ENCODE measurements around the gene GPR55. TPM values are rescaled to one million over a fixed set of nuclear protein-coding genes. Genes with fewer than 3 reads are reported as not detected.

GPR55 gene
- total and polyA plus RNA-seq, 10 of the 15 experiments (the other 5 are each of a cell fraction or from before 2014, with no cell fraction given) = 2.1 to 30.1 (median 16.2) TPM

DNA sequence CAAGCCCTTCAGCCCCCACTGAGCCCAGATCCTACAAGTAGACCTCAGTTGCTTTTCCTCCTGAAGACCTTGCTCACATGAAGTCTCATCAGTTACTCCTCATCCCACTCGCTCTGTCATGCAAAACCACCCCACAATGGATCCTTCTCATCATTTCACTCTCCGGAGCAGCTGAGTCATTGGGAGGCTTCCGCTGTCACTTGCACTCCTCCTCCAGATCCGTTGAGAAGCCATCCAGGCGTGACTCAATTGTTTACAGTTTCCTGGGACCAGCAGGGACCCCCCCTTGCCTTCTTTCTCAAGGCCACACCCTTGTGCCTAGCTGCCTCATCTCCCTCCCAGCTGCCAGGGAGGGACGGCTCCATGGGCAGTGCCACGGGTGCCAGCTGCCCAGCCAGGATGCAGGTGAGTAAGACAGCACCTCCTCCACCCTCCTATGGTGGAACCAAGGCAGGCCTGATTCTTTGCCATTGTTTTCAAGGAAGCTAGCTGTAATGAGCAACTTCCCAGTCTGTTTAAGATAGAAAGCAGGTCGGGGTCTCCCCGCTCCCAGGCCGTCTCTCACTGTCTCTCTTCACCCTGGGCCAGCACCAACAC lies 16.3 kb downstream of the GPR55 start:
- 52% methylated on average over 10 of the region's 10 CpGs for whole genome bisulfite sequencing (ENCODE audit: insufficient coverage, insufficient replicate concordance, low lambda C conversion rate, missing lambda C conversion rate)
- Histone ChIP-seq H3K4me2 (ENCODE audit: control insufficient read depth, insufficient read depth) (no peak overlapping the region), H3K9ac (ENCODE audit: control insufficient read depth, insufficient read depth, low read length) (no peak overlapping the region), H3K27me3 (replicated peaks in 1 of 2; ENCODE audit: control insufficient read depth in 2 of 2, insufficient read depth in 2 of 2, low read length in 1 of 2) (no peaks in the 10 kb centered on the region), H3K79me2 (ENCODE audit: control insufficient read depth, insufficient read depth, low read length) (peaks cover 28% of the 10 kb centered on the region), H3K4me3 (no peak overlapping the region), H3K4me1 (ENCODE audit: control insufficient read depth, insufficient read depth, low read length) (peaks cover 8% of the 10 kb centered on the region), H3K36me3 (ENCODE audit: control insufficient read depth in 2 of 2, insufficient read depth in 2 of 2, low read length in 1 of 2) (peaks cover 23 to 40% of the 10 kb centered on the region in 2 experiments), H4K20me1 (ENCODE audit: control insufficient read depth, insufficient read depth) (peaks cover 4% of the 10 kb centered on the region; the same call in 1 of the 2 replicates), H2AFZ (ENCODE audit: control insufficient read depth, low read depth, low read length) (no peak overlapping the region), H3K27ac (ENCODE audit: control insufficient read depth, insufficient read depth) (no peak overlapping the region), H3K9me3 (replicated peaks; ENCODE audit: control insufficient read depth, insufficient read depth, low read length) (no peaks in the 10 kb centered on the region)
- SMC1A ChIA-PET (ENCODE audit: uncharacterized antibody, unreplicated experiment) = interaction anchor here (0.5 to 7.8 kb wide), 2 partner anchors 9 to 15 kb away, joined by 3 to 59 read pairs; partner anchors contain the start of gene GPR55
- no peak for DNase-seq (ENCODE audit: low read depth, low spot score)
- in situ Hi-C loops (cut with MboI) (no loop called here), intact Hi-C loops (cut with micrococcal nuclease; ENCODE audit: unreplicated experiment) (no loop called here)
- POLR2A ChIA-PET = no interaction called here
- TF ChIP-seq EED (IDR thresholded peaks at IDR 0.05; ENCODE audit: low read depth) (peak; percentile 74), RBBP5 (conservative IDR thresholded peaks at IDR 0.05) (no peak), JUNB (IDR thresholded peaks at IDR 0.05) (peak; percentile 13; the same call in 1 of the 2 replicates), USF1 (IDR thresholded peaks at IDR 0.05; ENCODE audit: borderline replicate concordance, extremely low read length, insufficient read depth, low read depth, low read length) (no peak), PAX5 (IDR thresholded peaks at IDR 0.05; ENCODE audit: borderline replicate concordance, low read depth, low read length) (peak; percentile 91; the same call in 1 of the 2 replicates)
- BruUV-seq (replicated peaks) = no TSS peak
- CTCF ChIA-PET = interaction anchor here (0.8 to 1.6 kb wide), 5 partner anchors 8 to 79 kb away, joined by 3 to 4 read pairs (median 3); no protein-coding TSS in a partner anchor
- RAD21 ChIA-PET (ENCODE audit: unreplicated experiment) = no interaction called here
- ATAC-seq = no peak
- FAIRE-seq = peak; percentile 35

- ChIA-PET CTCF (interaction anchor here (0.8 to 1.7 kb wide), 7 partner anchors 9 to 145 kb away, joined by 3 to 8 read pairs (median 3); no protein-coding TSS in a partner anchor), SMC1A (ENCODE audit: uncharacterized antibody, unreplicated experiment) (interaction anchor here (0.5 to 7.8 kb wide), 2 partner anchors 9 to 16 kb away, joined by 3 to 59 read pairs; partner anchors contain the start of gene GPR55), POLR2A (no interaction called here), RAD21 (ENCODE audit: unreplicated experiment) (no interaction called here)
- Histone ChIP-seq H3K79me2 (ENCODE audit: control insufficient read depth, insufficient read depth, low read length) (peaks cover 23% of the 10 kb centered on the region), H3K36me3 (ENCODE audit: control insufficient read depth in 2 of 2, insufficient read depth in 2 of 2, low read length in 1 of 2) (peaks cover 23 to 41% of the 10 kb centered on the region in 2 experiments), H3K9me3 (replicated peaks; ENCODE audit: control insufficient read depth, insufficient read depth, low read length) (no peaks in the 10 kb centered on the region), H4K20me1 (ENCODE audit: control insufficient read depth, insufficient read depth) (peaks cover 4% of the 10 kb centered on the region; the same call in 1 of the 2 replicates), H3K27ac (ENCODE audit: control insufficient read depth, insufficient read depth) (no peak overlapping the region), H3K4me2 (ENCODE audit: control insufficient read depth, insufficient read depth) (no peak overlapping the region), H3K4me3 (no peak overlapping the region), H2AFZ (ENCODE audit: control insufficient read depth, low read depth, low read length) (no peak overlapping the region), H3K9ac (ENCODE audit: control insufficient read depth, insufficient read depth, low read length) (no peak overlapping the region), H3K4me1 (ENCODE audit: control insufficient read depth, insufficient read depth, low read length) (peaks cover 8% of the 10 kb centered on the region), H3K27me3 (replicated peaks in 1 of 2; ENCODE audit: control insufficient read depth in 2 of 2, insufficient read depth in 2 of 2, low read length in 1 of 2) (no peaks in the 10 kb centered on the region)
- no peak for FAIRE-seq
- no peak for DNase-seq (ENCODE audit: low read depth, low spot score)
- in situ Hi-C loops (cut with MboI) (no loop called here), intact Hi-C loops (cut with micrococcal nuclease; ENCODE audit: unreplicated experiment) (no loop called here)
- 94% methylated on average over 6 of the region's 6 CpGs for WGBS (ENCODE audit: insufficient coverage, insufficient replicate concordance, low lambda C conversion rate, missing lambda C conversion rate)
- BruUV-seq (replicated peaks) = no TSS peak
- no peak for ATAC-seq
- TF ChIP-seq RAD21 (IDR thresholded peaks at IDR 0.05; ENCODE audit: insufficient read depth, low read depth, low read length) (no peak), CEBPB (IDR thresholded peaks at IDR 0.05; ENCODE audit: borderline replicate concordance in 1 of 2, low read depth in 2 of 2, low read length in 2 of 2) (no peak), ZSCAN29 (IDR thresholded peaks at IDR 0.05) (no peak), SMC3 (IDR thresholded peaks at IDR 0.05; ENCODE audit: borderline replicate concordance, low read length) (no peak), TBL1XR1 (IDR thresholded peaks at IDR 0.05; ENCODE audit: low read depth, low read length) (no peak), TAF1 (IDR thresholded peaks at IDR 0.05; ENCODE audit: borderline replicate concordance, low read depth, low read length) (no peak), MEF2B (IDR thresholded peaks at IDR 0.05; ENCODE audit: partially characterized antibody, poor library complexity, severe bottlenecking) (no peak), NBN (IDR thresholded peaks at IDR 0.05) (no peak), ZNF384 (IDR thresholded peaks at IDR 0.05; ENCODE audit: borderline replicate concordance, low read depth, low read length) (no peak)
- TF ChIP-seq, protein P1, sequence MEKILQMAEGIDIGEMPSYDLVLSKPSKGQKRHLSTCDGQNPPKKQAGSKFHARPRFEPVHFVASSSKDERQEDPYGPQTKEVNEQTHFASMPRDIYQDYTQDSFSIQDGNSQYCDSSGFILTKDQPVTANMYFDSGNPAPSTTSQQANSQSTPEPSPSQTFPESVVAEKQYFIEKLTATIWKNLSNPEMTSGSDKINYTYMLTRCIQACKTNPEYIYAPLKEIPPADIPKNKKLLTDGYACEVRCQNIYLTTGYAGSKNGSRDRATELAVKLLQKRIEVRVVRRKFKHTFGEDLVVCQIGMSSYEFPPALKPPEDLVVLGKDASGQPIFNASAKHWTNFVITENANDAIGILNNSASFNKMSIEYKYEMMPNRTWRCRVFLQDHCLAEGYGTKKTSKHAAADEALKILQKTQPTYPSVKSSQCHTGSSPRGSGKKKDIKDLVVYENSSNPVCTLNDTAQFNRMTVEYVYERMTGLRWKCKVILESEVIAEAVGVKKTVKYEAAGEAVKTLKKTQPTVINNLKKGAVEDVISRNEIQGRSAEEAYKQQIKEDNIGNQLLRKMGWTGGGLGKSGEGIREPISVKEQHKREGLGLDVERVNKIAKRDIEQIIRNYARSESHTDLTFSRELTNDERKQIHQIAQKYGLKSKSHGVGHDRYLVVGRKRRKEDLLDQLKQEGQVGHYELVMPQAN (conservative IDR thresholded peaks at IDR 0.05) = no peak
These were observed 16.9 kb downstream of the GPR55 start for GRCh38 chr2:230908092-230908594.
